ENCODE measurements around the gene CCL3.

The CCL3 gene

GRCh38 chr17:36089888-36090836, at the start of gene CCL3:
Gene CCL3 (minus strand): TSS chr17:36090143. CDS start chr17:36090058, 85 bp downstream.
- Histone ChIP-seq H3K9me3 (ENCODE audit: control insufficient read depth, insufficient read depth, low read depth, low read length) (no peaks in the 10 kb centered on the region), H3K27ac (ENCODE audit: extremely low read depth, low read depth, low read length) (no peak within 1 kb of the TSS), H3K4me1 (ENCODE audit: control insufficient read depth, insufficient read depth, low read length) (no peaks in the 10 kb centered on the region), H3K36me3 (ENCODE audit: control insufficient read depth in 2 of 2, insufficient read depth in 1 of 2, low read length in 2 of 2) (no peaks in the 10 kb centered on the region), H3K4me3 (ENCODE audit: low read depth, low read length) (no peak within 1 kb of the TSS)
- TF ChIP-seq ATF2 (tag by site-specific recombination; IDR thresholded peaks at IDR 0.05; ENCODE audit: low read depth) (0 out of 2 replicates have a peak, but pooled peaks have one; percentile 13), WT1 (tag by site-specific recombination; IDR thresholded peaks at IDR 0.05) (no peak), ZNF19 (tag by site-specific recombination; IDR thresholded peaks at IDR 0.05; ENCODE audit: low read depth) (no peak), ZNF174 (tag by site-specific recombination; IDR thresholded peaks at IDR 0.05) (no peak), ZNF324 (tag by site-specific recombination; IDR thresholded peaks at IDR 0.05) (no peak), REPIN1 (tag by site-specific recombination; IDR thresholded peaks at IDR 0.05; ENCODE audit: low read depth) (no peak), ZNF629 (tag by site-specific recombination; IDR thresholded peaks at IDR 0.05) (peak; percentile 50; the same call in 1 of the 2 replicates), YY1 (tag by site-specific recombination; IDR thresholded peaks at IDR 0.05) (no peak)
- ChIA-PET CTCF (interaction anchor here (0.6 to 1.5 kb wide), 3 partner anchors 18 to 59 kb away, joined by 3 to 8 read pairs (median 4); no protein-coding TSS in a partner anchor), POLR2A (no interaction called here)

GRCh38 chr17:36136439-36136838, 46.5 kb upstream of the CCL3 start:
- Histone ChIP-seq H3K27ac (ENCODE audit: extremely low read depth, low read depth, low read length) (no peak overlapping the region), H3K4me3 (ENCODE audit: low read depth, low read length) (no peak overlapping the region), H3K36me3 (ENCODE audit: control insufficient read depth in 2 of 2, insufficient read depth in 1 of 2, low read length in 2 of 2) (no peaks in the 10 kb centered on the region), H3K9me3 (ENCODE audit: control insufficient read depth, insufficient read depth, low read depth, low read length) (no peaks in the 10 kb centered on the region; the same call in 1 of the 2 replicates), H3K4me1 (ENCODE audit: control insufficient read depth, insufficient read depth, low read length) (peaks cover 9% of the 10 kb centered on the region)
- POLR2A ChIA-PET = no interaction called here
- CTCF ChIA-PET = interaction anchor here (0.7 to 16.2 kb wide), 4 partner anchors 9 to 359 kb away, joined by 3 to 319 read pairs (median 3); no protein-coding TSS in a partner anchor
- no peak for TF ChIP-seq PRDM6 (tag by site-specific recombination; IDR thresholded peaks at IDR 0.05)
- TF ChIP-seq ZNF146 (tag by site-specific recombination; IDR thresholded peaks at IDR 0.05) = no peak
- no peak for TF ChIP-seq ZNF544 (tag by site-specific recombination; IDR thresholded peaks at IDR 0.05)
- 0 out of 2 replicates have a peak, but pooled peaks have one; percentile 16 for TF ChIP-seq ZNF692 (tag by site-specific recombination; IDR thresholded peaks at IDR 0.05)
- TF ChIP-seq ZNF324 (tag by site-specific recombination; IDR thresholded peaks at IDR 0.05) = no peak
- TF ChIP-seq ZNF48 (tag by site-specific recombination; IDR thresholded peaks at IDR 0.05) = no peak
- TF ChIP-seq ZSCAN18 (tag by site-specific recombination; IDR thresholded peaks at IDR 0.05) = no peak
- TF ChIP-seq ZNF433 (tag by site-specific recombination; IDR thresholded peaks at IDR 0.05; ENCODE audit: low read depth) = no peak
- TF ChIP-seq KLF7 (tag by site-specific recombination; IDR thresholded peaks at IDR 0.05; ENCODE audit: borderline replicate concordance) = no peak
- TF ChIP-seq ZBTB49 (tag by site-specific recombination; IDR thresholded peaks at IDR 0.05; ENCODE audit: low read depth) = no peak
- no peak for TF ChIP-seq YY2 (tag by site-specific recombination; IDR thresholded peaks at IDR 0.05)
- TF ChIP-seq ZNF366 (tag by site-specific recombination; conservative IDR thresholded peaks at IDR 0.05) = 0 out of 2 replicates have a peak, but pooled peaks have one; percentile 8
- TF ChIP-seq ZNF623 (tag by site-specific recombination; IDR thresholded peaks at IDR 0.05) = no peak

Measured in HEK293 (cell line).